Lung microvascular endothelial cell (primary cell): ENCODE data around the gene BABAM2. TPM values are rescaled to one million over a fixed set of nuclear protein-coding genes. Genes with fewer than 3 reads are reported as not detected.
A peak's percentile ranks its signal among the peaks of the same experiment; 100 is the strongest.
"Not testable (repeated sequence)": the region's sequence is repeated elsewhere in the genome, so short reads cannot be mapped to it uniquely, and the experiment has no call there.

Experiments used
- DNase-seq, 2 donors: peaks; one replicate each; pipeline versions ENCODE4 v3.0.0 to v3.0.0-alpha.2; 2010; ENCODE audit warnings: low read depth in 2 of 2
- total RNA-seq: library from RNA; depleted of rRNA; stranded (reverse); fragments of >200 nt; gene quantifications from 2 replicates; pipeline ENCODE4 v1.2.1, GENCODE V29; 2014

BABAM2 gene
- total RNA-seq, 1 donor from 2014 or later, result 14.7 TPM

GRCh38 chr2:28108143-28108542, 217.6 kb downstream of the BABAM2 start:
- no peak for DNase-seq

GRCh38 chr2:28113771-28114170, 223.2 kb downstream of the BABAM2 start:
- not testable (repeated sequence) for DNase-seq

- DNase-seq, result no peak
These were observed 226.6 kb downstream of the BABAM2 start for GRCh38 chr2:28117104-28117596.

- DNase-seq, result no peak
These were observed 229.1 kb downstream of the BABAM2 start for GRCh38 chr2:28119631-28120030.

GRCh38 chr2:28128281-28128950, 237.9 kb downstream of the BABAM2 start:
- no peak for DNase-seq

- DNase-seq, result no peak
These were observed 239.6 kb downstream of the BABAM2 start for GRCh38 chr2:28129955-28130695.

GRCh38 chr2:28133778-28134177, 243.2 kb downstream of the BABAM2 start:
- no peak for DNase-seq

GRCh38 chr2:28134262-28134812, 243.8 kb downstream of the BABAM2 start:
- peak in 1 of 2 donors; percentile 7 for DNase-seq

- DNase-seq, result no peak
These were observed 244.3 kb downstream of the BABAM2 start for GRCh38 chr2:28134857-28135256.

- no peak for DNase-seq
These were observed 244.8 kb downstream of the BABAM2 start for GRCh38 chr2:28135324-28135723.

- DNase-seq, result no peak
These were observed 245.3 kb downstream of the BABAM2 start for GRCh38 chr2:28135799-28136198.

GRCh38 chr2:28136556-28136955, 246.0 kb downstream of the BABAM2 start:
- no peak for DNase-seq

GRCh38 chr2:28137221-28137620, 246.7 kb downstream of the BABAM2 start:
- no peak for DNase-seq

- DNase-seq, result peak in 1 of 2 donors; percentile 51
These were observed 251.9 kb downstream of the BABAM2 start for GRCh38 chr2:28142386-28142785.

GRCh38 chr2:28148000-28148399, 257.5 kb downstream of the BABAM2 start:
- no peak for DNase-seq

- no peak for DNase-seq
These were observed 258.0 kb downstream of the BABAM2 start for GRCh38 chr2:28148566-28148965.

GRCh38 chr2:28150236-28150915, 259.8 kb downstream of the BABAM2 start:
- DNase-seq, result peak in 1 of 2 donors; percentile 23

- DNase-seq, result no peak
These were observed 260.5 kb downstream of the BABAM2 start for GRCh38 chr2:28150994-28151393.

GRCh38 chr2:28152585-28153280, 262.2 kb downstream of the BABAM2 start:
- DNase-seq, result peak in 1 of 2 donors; percentile 24

- no peak for DNase-seq
These were observed 263.3 kb downstream of the BABAM2 start for GRCh38 chr2:28153851-28154250.

- DNase-seq, result no peak
These were observed 264.6 kb downstream of the BABAM2 start for GRCh38 chr2:28155086-28155485.
